Right lobe of liver (tissue), 4 donors: ENCODE data around the gene AGAP5.
"Not testable (repeated sequence)": the region's sequence is repeated elsewhere in the genome, so short reads cannot be mapped to it uniquely, and the experiment has no call there.

Experiments used
- CTCF ChIP-seq, 4 donors: fragments of 200-600 bp in 3 of 4; fragments of 450-650 bp in 1 of 4; IDR thresholded peaks; one replicate each; pipeline versions ENCODE4 v1.5.1 to v1.8.0; 2016 to 2022; ENCODE audit warnings: antibody characterized with exemption in 4 of 4, mild to moderate bottlenecking in 2 of 4
- POLR2A ChIP-seq: fragments of 450-650 bp; IDR thresholded peaks from one replicate; pipeline ENCODE4 v1.6.1; 2017; ENCODE audit warnings: antibody characterized with exemption, mild to moderate bottlenecking
- donor health status: DM: no; HTN: no; CAD: no.
- donor health status: DM: no; HTN: no; CAD: no.
- donor health status: DM: no; HTN: yes; CAD: no.

DNA sequence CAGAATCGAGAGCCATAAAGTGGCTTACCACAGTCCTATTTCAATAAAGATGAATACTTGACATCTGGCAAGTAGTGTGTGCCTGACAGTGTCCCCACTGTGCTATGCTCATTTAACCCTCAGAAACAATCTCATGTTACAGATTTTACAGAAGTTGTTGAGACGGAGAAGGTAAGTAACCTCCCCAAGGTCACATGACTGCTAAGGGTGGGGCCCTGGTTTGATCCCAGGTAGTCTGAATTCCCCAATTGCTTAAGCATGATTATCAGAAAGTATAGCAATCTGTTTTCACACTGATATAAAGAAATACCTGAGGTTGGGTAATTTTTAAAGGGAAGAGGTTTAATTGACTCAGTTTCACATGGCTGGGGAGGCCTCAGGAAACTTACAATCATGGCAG is 910 bp upstream of the AGAP5 start:
- not testable (repeated sequence) for TF ChIP-seq POLR2A; CTCF (IDR thresholded peaks at IDR 0.05)
